ENCODE results near the gene ELMOD2.

ELMOD2 gene

DNA sequence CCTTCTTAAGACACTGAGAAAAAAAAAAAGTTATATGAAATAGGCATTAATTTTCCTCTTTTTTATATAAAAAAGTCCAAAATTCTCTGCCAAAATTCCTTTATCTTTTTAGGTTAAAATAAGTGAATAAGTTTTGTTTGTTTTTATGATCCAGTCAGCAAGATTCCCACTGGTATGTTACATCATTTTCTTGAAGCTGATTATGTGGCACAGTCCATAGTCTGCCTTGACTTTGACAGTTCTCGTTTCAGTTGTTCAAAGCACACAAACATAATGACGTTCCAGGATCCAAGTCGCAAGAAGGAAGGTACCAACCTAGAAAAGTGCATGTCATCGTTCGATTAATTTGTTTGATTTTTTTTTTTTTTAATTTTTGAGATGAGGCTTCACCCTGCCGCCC is 35.7 kb downstream of the ELMOD2 start:
- H3K9me3 ChIP-seq (ENCODE audit: control insufficient read depth, insufficient read depth, low read depth, low read length) = no peaks in the 10 kb centered on the region
- TF ChIP-seq ZNF114 (tag by site-specific recombination; IDR thresholded peaks at IDR 0.05) (no peak), ATF2 (tag by site-specific recombination; IDR thresholded peaks at IDR 0.05; ENCODE audit: low read depth) (no peak), ZNF48 (tag by site-specific recombination; IDR thresholded peaks at IDR 0.05) (no peak), SCRT1 (tag by site-specific recombination; IDR thresholded peaks at IDR 0.05; ENCODE audit: borderline replicate concordance) (no peak), SP3 (tag by site-specific recombination; IDR thresholded peaks at IDR 0.05) (no peak), ZBTB11 (tag by site-specific recombination; conservative IDR thresholded peaks at IDR 0.05; ENCODE audit: low read depth) (no peak), ELK4 (IDR thresholded peaks at IDR 0.05; ENCODE audit: borderline replicate concordance, low read depth, low read length) (no peak), ZNF174 (tag by site-specific recombination; IDR thresholded peaks at IDR 0.05) (no peak), ZNF701 (tag by site-specific recombination; IDR thresholded peaks at IDR 0.05) (no peak)
- no peaks in the 10 kb centered on the region for H3K36me3 ChIP-seq (ENCODE audit: control insufficient read depth in 2 of 2, insufficient read depth in 1 of 2, low read length in 2 of 2)
- H3K4me3 ChIP-seq (ENCODE audit: low read depth, low read length) = no peak overlapping the region
- no peak overlapping the region for H3K27ac ChIP-seq (ENCODE audit: extremely low read depth, low read depth, low read length)
- ChIA-PET POLR2A (no interaction called here), CTCF (interaction anchor here (0.7 kb wide), 1 partner anchor 644 kb away, joined by 3 read pairs; no protein-coding TSS in a partner anchor)
- no peaks in the 10 kb centered on the region for H3K4me1 ChIP-seq (ENCODE audit: control insufficient read depth, insufficient read depth, low read length)

DNA sequence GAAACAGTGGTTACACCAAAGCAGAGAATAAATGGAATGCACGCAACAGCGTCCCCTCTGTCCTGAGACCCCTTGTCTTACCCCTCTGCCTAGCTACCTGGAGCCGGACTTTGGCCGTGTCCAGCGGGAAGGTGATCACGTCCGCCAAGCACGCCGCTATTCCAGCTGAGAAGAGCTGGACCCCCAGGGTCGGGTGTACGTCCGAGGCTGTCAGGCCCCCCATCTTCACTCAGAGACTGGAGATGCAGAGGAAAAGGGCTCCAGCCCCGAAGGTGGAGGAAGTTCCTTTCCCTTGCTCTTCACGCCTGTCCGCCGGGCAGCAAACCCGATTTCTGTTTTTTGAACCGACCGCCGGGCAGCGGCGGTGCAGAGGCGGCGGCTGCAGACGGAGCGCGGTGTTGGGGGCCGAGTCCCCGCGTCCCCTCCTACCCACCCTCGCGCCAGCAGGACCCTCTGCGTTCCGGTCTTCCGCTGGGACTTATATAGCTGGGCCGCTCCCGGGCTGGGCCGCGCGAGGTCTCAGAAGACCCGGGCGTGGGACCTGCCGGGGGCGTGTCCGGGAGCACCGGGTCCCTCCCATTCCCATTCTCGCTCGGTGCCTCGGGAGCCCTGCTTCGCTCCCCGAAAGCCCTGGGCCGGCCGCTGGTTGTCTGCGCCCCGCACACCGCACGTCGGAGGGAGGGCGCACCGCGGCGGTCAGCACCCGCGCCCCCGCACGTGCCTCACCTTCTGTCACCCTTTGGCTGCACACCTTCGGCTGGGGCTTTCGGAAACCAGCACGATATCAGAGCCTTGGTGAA is 44.7 kb downstream of the ELMOD2 start, which contains the start of gene UCP1:
Gene UCP1, minus strand, starts transcription at position 455 of the 800 bp plus-strand sequence. Its CDS starts 232 bp downstream, at position 223.
- POLR2A ChIA-PET = interaction anchor here (0.5 kb wide), 1 partner anchor 289 kb away, joined by 3 read pairs; no protein-coding TSS in a partner anchor
- TF ChIP-seq ZNF707 (tag by site-specific recombination; IDR thresholded peaks at IDR 0.05) (no peak), ZNF501 (tag by site-specific recombination; IDR thresholded peaks at IDR 0.05) (no peak), ZNF24 (tag by site-specific recombination; IDR thresholded peaks at IDR 0.05) (no peak), ZFP3 (tag by site-specific recombination; IDR thresholded peaks at IDR 0.05; ENCODE audit: low read depth) (no peak), ZNF214 (tag by site-specific recombination; IDR thresholded peaks at IDR 0.05; ENCODE audit: borderline replicate concordance) (no peak), ZNF677 (tag by site-specific recombination; IDR thresholded peaks at IDR 0.05) (no peak), ZNF324 (tag by site-specific recombination; IDR thresholded peaks at IDR 0.05) (no peak), ZNF529 (tag by site-specific recombination; IDR thresholded peaks at IDR 0.05; ENCODE audit: insufficient replicate concordance) (no peak), ZNF266 (tag by site-specific recombination; IDR thresholded peaks at IDR 0.05; ENCODE audit: low read depth) (no peak), ZNF423 (tag by site-specific recombination; IDR thresholded peaks at IDR 0.05) (no peak)
- TF ChIP-seq, protein P1, sequence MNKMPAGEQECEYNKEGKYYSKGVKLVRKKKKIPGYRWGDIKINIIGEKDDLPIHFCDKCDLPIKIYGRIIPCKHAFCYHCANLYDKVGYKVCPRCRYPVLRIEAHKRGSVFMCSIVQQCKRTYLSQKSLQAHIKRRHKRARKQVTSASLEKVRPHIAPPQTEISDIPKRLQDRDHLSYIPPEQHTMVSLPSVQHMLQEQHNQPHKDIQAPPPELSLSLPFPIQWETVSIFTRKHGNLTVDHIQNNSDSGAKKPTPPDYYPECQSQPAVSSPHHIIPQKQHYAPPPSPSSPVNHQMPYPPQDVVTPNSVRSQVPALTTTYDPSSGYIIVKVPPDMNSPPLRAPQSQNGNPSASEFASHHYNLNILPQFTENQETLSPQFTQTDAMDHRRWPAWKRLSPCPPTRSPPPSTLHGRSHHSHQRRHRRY (tag by site-specific recombination; IDR thresholded peaks at IDR 0.05) = no peak
- CTCF ChIA-PET = no interaction called here

More for the DNA sequence above, 44.7 kb downstream of the ELMOD2 start, which contains the start of gene UCP1:
- no peaks in the 10 kb centered on the region for H3K9me3 ChIP-seq (ENCODE audit: control insufficient read depth, insufficient read depth, low read depth, low read length)
- peak within 1 kb of the TSS; percentile 12 for H3K4me3 ChIP-seq (ENCODE audit: low read depth, low read length)
- H3K4me1 ChIP-seq (ENCODE audit: control insufficient read depth, insufficient read depth, low read length) = no peaks in the 10 kb centered on the region
- H3K27ac ChIP-seq (ENCODE audit: extremely low read depth, low read depth, low read length) = no peak within 1 kb of the TSS
- H3K36me3 ChIP-seq (ENCODE audit: control insufficient read depth in 2 of 2, insufficient read depth in 1 of 2, low read length in 2 of 2) = no peaks in the 10 kb centered on the region

Data from HEK293 (cell line).